ENCODE results near the gene CYP1B1. TPM values are rescaled to one million over a fixed set of nuclear protein-coding genes. Genes with fewer than 3 reads are reported as not detected.

CYP1B1 gene
- polyA plus RNA-seq, 1 donor (not counting 4 experiments of a cell fraction or from before 2014, with no cell fraction given) = 1.6 TPM

DNA sequence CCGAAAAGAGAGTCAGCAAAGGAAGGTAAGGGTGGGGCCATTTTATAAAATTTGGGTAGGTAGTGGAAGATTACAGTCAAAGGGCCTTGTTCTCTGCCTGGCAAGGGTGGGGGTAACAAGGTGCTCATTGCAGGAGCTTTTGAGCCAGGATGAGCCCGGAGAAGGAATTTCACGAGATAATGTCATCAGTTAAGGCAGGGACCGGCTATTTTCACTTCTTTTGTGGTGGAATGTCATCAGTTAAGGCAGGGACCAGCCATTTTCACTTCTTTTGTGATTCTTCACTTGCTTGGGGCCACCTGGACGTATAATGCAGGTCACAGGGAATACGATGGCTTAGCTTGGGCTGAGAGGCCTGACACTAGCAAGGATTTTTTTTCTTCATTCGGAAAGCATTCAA is 58.1 kb downstream of the CYP1B1 start:
- H3K36me3 ChIP-seq (ENCODE audit: control insufficient read depth in 2 of 2, extremely low read depth in 1 of 2, insufficient read depth in 2 of 2, low read length in 2 of 2) = no peaks in the 10 kb centered on the region
- FAIRE-seq = no peak

More for the DNA sequence above, 58.1 kb downstream of the CYP1B1 start:
- Histone ChIP-seq H3K4me1 (ENCODE audit: control insufficient read depth, extremely low read depth, insufficient read depth, low read length) (no peaks in the 10 kb centered on the region), H3K27me3 (ENCODE audit: control insufficient read depth, extremely low read depth, insufficient read depth, low read length) (no peaks in the 10 kb centered on the region), H4K20me1 (ENCODE audit: control insufficient read depth, extremely low read depth, insufficient read depth, low read length) (no peaks in the 10 kb centered on the region), H3K79me2 (ENCODE audit: control insufficient read depth, insufficient read depth, low read length) (no peaks in the 10 kb centered on the region), H3K9me3 (ENCODE audit: control insufficient read depth, low read depth, low read length) (no peaks in the 10 kb centered on the region), H3K9me1 (ENCODE audit: control insufficient read depth, extremely low read depth, insufficient read depth, low read length) (no peaks in the 10 kb centered on the region), H3K4me3 (ENCODE audit: control insufficient read depth in 2 of 3, extremely low read depth in 1 of 3, insufficient read depth in 2 of 3, low read depth in 1 of 3, low read length in 3 of 3) (no peak overlapping the region), H3K27ac (ENCODE audit: control insufficient read depth, insufficient read depth, low read length) (no peak overlapping the region), H3K4me2 (ENCODE audit: control insufficient read depth, extremely low read depth, insufficient read depth, low read depth, low read length) (no peak overlapping the region), H2AFZ (ENCODE audit: control insufficient read depth, low read length) (no peak overlapping the region), H3K9ac (ENCODE audit: control insufficient read depth, extremely low read depth, insufficient read depth, low read length) (no peak overlapping the region)
- no peak for DNase-seq (ENCODE audit: low read depth, low spot score)
- TF ChIP-seq CTCF (optimal IDR thresholded peaks at IDR 0.05 in 1 of 3, IDR thresholded peaks at IDR 0.05 in 1 of 3, conservative IDR thresholded peaks at IDR 0.05 in 1 of 3; ENCODE audit: extremely low read depth in 1 of 3, insufficient read depth in 2 of 3, low read length in 3 of 3) (no peak), EZH2 (IDR thresholded peaks at IDR 0.05; ENCODE audit: low read length) (no peak)
- dilution Hi-C loops (cut with MboI; ENCODE audit: extremely low pct_ligation_motif_present, low sequenced_read_pairs) = no loop called here

Other genes with a start within 250 kb of the CYP1B1 start
- 6.2 to 9.3 TPM (median 7.1 TPM) in 3 replicates for gene RMDN2, start 150.9 kb downstream of the CYP1B1 start, polyA plus RNA-seq